WTC11 (cell line): ENCODE measurements around the gene TFF3. TPM values are rescaled to one million over a fixed set of nuclear protein-coding genes. Genes with fewer than 3 reads are reported as not detected.

Source experiments
- ATAC-seq: fragments of 200-7000 bp; cut with Tn5 transposase; 2 replicates; pipeline ENCODE4 v1.10.0; 2021; ENCODE audit warnings: mild to moderate bottlenecking, moderate library complexity
- CTCF ChIA-PET: fragments of 300-600 bp; sonication (Branson Sonifier 250); formaldehyde crosslinking; loops from one replicate; lab custom pipeline; 2021; ENCODE audit warnings: antibody characterized with exemption; lab: Charles Lee
- POLR2A ChIA-PET: fragments of 350-600 bp; sonication (Branson Sonifier 250); formaldehyde crosslinking; loops from one replicate; lab custom pipeline; 2021; ENCODE audit warnings: antibody characterized with exemption; lab: Charles Lee
- DNase-seq: peaks from one replicate; pipeline ENCODE4 v3.0.0; 2021; ENCODE audit warnings: low spot score
- H3K27ac Mint-ChIP-seq: 2 replicates; pipeline ENCODE4 v1.8.0; 2021; ENCODE audit warnings: mixed read lengths
- H3K27me3 Mint-ChIP-seq: 2 replicates; pipeline ENCODE4 v1.8.0; 2021; ENCODE audit warnings: low read depth, mild to moderate bottlenecking, moderate library complexity, mixed read lengths
- H3K36me3 Mint-ChIP-seq: 2 replicates; pipeline ENCODE4 v1.8.0; 2021; ENCODE audit warnings: mixed read lengths
- H3K4me1 Mint-ChIP-seq: 2 replicates; pipeline ENCODE4 v1.8.0; 2022; ENCODE audit warnings: mixed read lengths
- H3K4me3 Mint-ChIP-seq: 2 replicates; pipeline ENCODE4 v1.8.0; 2021; ENCODE audit warnings: mild to moderate bottlenecking, moderate library complexity, mixed read lengths
- H3K9me3 Mint-ChIP-seq: 2 replicates; pipeline ENCODE4 v1.8.0; 2021; ENCODE audit warnings: mixed read lengths
- CREB1 ChIP-seq: sonication (generic); formaldehyde crosslinking; IDR thresholded peaks from 2 replicates; pipeline ENCODE4 v1.8.0; 2023; ENCODE audit warnings: mild to moderate bottlenecking, missing genetic modification reagents
- E2F1 ChIP-seq: sonication (generic); formaldehyde crosslinking; IDR thresholded peaks from 2 replicates; pipeline ENCODE4 v1.8.0; 2022; ENCODE audit warnings: mild to moderate bottlenecking, missing genetic modification reagents
- NR3C1 ChIP-seq: sonication (generic); formaldehyde crosslinking; conservative IDR thresholded peaks from 2 replicates; pipeline ENCODE4 v1.8.1; 2023; ENCODE audit warnings: low read depth, mild to moderate bottlenecking, missing genetic modification reagents
- RORB ChIP-seq: fragments of 250-450 bp; sonication (Bioruptor Pico); IDR thresholded peaks from 2 replicates; pipeline ENCODE4 v1.9.0; 2021; ENCODE audit warnings: mild to moderate bottlenecking
- SMAD4 ChIP-seq: sonication (generic); formaldehyde crosslinking; IDR thresholded peaks from 2 replicates; pipeline ENCODE4 v1.8.0; 2022; ENCODE audit warnings: mild to moderate bottlenecking, missing genetic modification reagents
- USF2 ChIP-seq: sonication (generic); formaldehyde crosslinking; IDR thresholded peaks from 2 replicates; pipeline ENCODE4 v1.8.1; 2023; ENCODE audit warnings: mild to moderate bottlenecking, missing genetic modification reagents, moderate library complexity
- ZBTB43 ChIP-seq: sonication (generic); formaldehyde crosslinking; IDR thresholded peaks from 2 replicates; pipeline ENCODE4 v1.8.1; 2023; ENCODE audit warnings: mild to moderate bottlenecking, missing genetic modification reagents
- ZNF423 ChIP-seq: fragments of 250-450 bp; sonication (Bioruptor Pico); IDR thresholded peaks from 2 replicates; pipeline ENCODE4 v2.1.2; 2022; ENCODE audit warnings: mild to moderate bottlenecking, moderate library complexity
- total RNA-seq: library from RNA; stranded (reverse); gene quantifications from 3 replicates; pipeline ENCODE4 v1.2.3, GENCODE V29; 2021
- TF ChIP-seq, protein P1 (sequence below): sonication (generic); formaldehyde crosslinking; conservative IDR thresholded peaks from 2 replicates; pipeline ENCODE4 v1.8.1; 2022; ENCODE audit warnings: mild to moderate bottlenecking, missing genetic modification reagents
- TF ChIP-seq, protein P2 (sequence below): fragments of 200-600 bp; IDR thresholded peaks from 2 replicates; pipeline ENCODE4 v1.8.0; 2022; ENCODE audit warnings: antibody characterized with exemption
- TF ChIP-seq, protein P3 (sequence below): fragments of 250-450 bp; sonication (Bioruptor Pico); IDR thresholded peaks from 2 replicates; pipeline ENCODE4 v1.8.0; 2021; ENCODE audit warnings: mild to moderate bottlenecking

The TFF3 gene
- total RNA-seq, 1 experiment from 2014 or later, result 4.2 TPM

DNA sequence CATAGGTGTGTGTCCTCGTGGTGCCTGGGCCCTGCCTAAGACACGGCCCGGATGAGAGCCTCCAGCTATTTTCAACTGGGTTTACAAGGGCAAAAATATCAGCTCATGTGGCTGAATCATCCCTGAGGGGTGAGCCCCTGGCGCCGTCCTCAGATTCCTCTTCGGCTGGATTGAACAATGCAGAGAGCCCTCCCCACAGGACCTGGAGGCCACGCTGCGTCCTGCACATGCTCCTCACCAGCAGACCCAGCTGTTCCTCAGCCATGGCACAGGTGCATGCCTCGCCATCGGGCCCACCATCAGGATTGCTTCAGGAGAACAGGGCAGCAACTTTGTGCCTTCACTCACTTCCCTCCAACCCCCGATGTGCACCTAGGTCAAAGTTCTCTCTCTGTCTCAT, 35.3 kb downstream of the TFF3 start:
- CTCF ChIA-PET, result interaction anchor here (0.8 to 2.0 kb wide), 5 partner anchors 18 to 31 kb away, joined by 3 to 9 read pairs (median 6); no protein-coding TSS in a partner anchor
- POLR2A ChIA-PET, result no interaction called here
- Mint-ChIP-seq H3K9me3 (no peaks in the 10 kb centered on the region), H3K4me3 (no peak overlapping the region), H3K4me1 (no peaks in the 10 kb centered on the region), H3K36me3 (no peaks in the 10 kb centered on the region), H3K27me3 (no peaks in the 10 kb centered on the region), H3K27ac (no peak overlapping the region)
- TF ChIP-seq E2F1 (CRISPR knock-in tag) (no peak), ZBTB43 (CRISPR knock-in tag) (no peak), NR3C1 (CRISPR knock-in tag) (no peak), USF2 (CRISPR knock-in tag) (no peak)
- TF ChIP-seq, protein P1, sequence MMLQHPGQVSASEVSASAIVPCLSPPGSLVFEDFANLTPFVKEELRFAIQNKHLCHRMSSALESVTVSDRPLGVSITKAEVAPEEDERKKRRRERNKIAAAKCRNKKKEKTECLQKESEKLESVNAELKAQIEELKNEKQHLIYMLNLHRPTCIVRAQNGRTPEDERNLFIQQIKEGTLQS, result no peak
- no peak for DNase-seq
- no peak for ATAC-seq

- CTCF ChIA-PET, result interaction anchor here (0.8 to 2.0 kb wide), 5 partner anchors 18 to 32 kb away, joined by 3 to 9 read pairs (median 6); no protein-coding TSS in a partner anchor
- POLR2A ChIA-PET, result no interaction called here
These were observed 35.8 kb downstream of the TFF3 start for GRCh38 chr21:42279341-42279871.

GRCh38 chr21:42278451-42279149, 36.6 kb downstream of the TFF3 start:
- Mint-ChIP-seq H3K27me3 (no peaks in the 10 kb centered on the region), H3K36me3 (no peaks in the 10 kb centered on the region), H3K27ac (no peak overlapping the region), H3K4me1 (no peaks in the 10 kb centered on the region), H3K4me3 (no peak overlapping the region), H3K9me3 (no peaks in the 10 kb centered on the region)
- TF ChIP-seq, protein P2, sequence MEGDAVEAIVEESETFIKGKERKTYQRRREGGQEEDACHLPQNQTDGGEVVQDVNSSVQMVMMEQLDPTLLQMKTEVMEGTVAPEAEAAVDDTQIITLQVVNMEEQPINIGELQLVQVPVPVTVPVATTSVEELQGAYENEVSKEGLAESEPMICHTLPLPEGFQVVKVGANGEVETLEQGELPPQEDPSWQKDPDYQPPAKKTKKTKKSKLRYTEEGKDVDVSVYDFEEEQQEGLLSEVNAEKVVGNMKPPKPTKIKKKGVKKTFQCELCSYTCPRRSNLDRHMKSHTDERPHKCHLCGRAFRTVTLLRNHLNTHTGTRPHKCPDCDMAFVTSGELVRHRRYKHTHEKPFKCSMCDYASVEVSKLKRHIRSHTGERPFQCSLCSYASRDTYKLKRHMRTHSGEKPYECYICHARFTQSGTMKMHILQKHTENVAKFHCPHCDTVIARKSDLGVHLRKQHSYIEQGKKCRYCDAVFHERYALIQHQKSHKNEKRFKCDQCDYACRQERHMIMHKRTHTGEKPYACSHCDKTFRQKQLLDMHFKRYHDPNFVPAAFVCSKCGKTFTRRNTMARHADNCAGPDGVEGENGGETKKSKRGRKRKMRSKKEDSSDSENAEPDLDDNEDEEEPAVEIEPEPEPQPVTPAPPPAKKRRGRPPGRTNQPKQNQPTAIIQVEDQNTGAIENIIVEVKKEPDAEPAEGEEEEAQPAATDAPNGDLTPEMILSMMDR, result no peak
- TF ChIP-seq CREB1 (no peak), RORB (CRISPR knock-in tag) (no peak), USF2 (CRISPR knock-in tag) (no peak)
- DNase-seq (no peak), ATAC-seq (no peak)
- POLR2A ChIA-PET, result no interaction called here
- CTCF ChIA-PET, result interaction anchor here (1.6 to 2.0 kb wide), 3 partner anchors 17 to 32 kb away, joined by 5 to 9 read pairs (median 7); no protein-coding TSS in a partner anchor

More at GRCh38 chr21:42279341-42279871, 35.8 kb downstream of the TFF3 start:
- no peak for ATAC-seq
- no peaks in the 10 kb centered on the region for H3K27me3 Mint-ChIP-seq
- DNase-seq, result peak; percentile 9
- H3K4me3 Mint-ChIP-seq, result no peak overlapping the region
- H3K27ac Mint-ChIP-seq, result no peak overlapping the region
- TF ChIP-seq SMAD4 (CRISPR knock-in tag) (no peak), ZNF423 (CRISPR knock-in tag) (0 out of 2 replicates have a peak, but pooled peaks have one; percentile 15)
- TF ChIP-seq, protein P3, sequence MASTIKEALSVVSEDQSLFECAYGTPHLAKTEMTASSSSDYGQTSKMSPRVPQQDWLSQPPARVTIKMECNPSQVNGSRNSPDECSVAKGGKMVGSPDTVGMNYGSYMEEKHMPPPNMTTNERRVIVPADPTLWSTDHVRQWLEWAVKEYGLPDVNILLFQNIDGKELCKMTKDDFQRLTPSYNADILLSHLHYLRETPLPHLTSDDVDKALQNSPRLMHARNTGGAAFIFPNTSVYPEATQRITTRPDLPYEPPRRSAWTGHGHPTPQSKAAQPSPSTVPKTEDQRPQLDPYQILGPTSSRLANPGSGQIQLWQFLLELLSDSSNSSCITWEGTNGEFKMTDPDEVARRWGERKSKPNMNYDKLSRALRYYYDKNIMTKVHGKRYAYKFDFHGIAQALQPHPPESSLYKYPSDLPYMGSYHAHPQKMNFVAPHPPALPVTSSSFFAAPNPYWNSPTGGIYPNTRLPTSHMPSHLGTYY, result no peak
- no peaks in the 10 kb centered on the region for H3K4me1 Mint-ChIP-seq
- no peaks in the 10 kb centered on the region for H3K9me3 Mint-ChIP-seq
- no peaks in the 10 kb centered on the region for H3K36me3 Mint-ChIP-seq
